ENCODE measurements around the gene ZNF750. TPM values are rescaled to one million over a fixed set of nuclear protein-coding genes. Genes with fewer than 3 reads are reported as not detected.

Gene ZNF750
- total RNA-seq, 2 donors from 2014 or later, result not detected

DNA sequence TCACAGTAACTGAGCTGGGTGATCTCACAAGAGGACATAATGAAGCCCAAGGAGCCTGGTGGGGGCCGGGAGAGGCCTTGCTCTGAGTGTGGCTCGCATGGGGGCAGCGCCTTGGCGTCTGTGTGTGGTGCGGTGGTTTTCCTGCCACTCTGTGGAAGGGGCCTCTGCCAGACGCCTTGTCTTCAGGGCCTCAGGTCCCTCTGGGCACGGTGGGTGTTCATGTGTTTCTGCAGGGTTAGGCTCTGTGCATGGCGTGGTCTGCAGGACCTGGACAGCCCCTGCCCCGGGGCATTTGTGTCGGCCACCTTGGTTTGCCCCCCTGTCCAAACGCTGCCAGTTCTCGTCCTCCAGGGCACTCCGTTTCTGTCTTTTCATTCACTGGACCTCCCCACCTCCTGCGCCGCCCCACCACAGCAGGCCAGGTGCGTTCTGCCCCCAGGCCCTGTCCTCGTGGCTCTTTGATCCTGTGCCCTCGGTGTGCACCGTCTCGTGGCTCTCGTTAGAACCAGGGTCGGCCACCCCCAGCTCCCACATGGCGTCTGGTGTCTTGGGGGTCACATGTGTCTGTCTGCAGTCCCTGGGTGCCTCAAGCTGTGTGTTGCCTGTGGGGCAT, 43.7 kb upstream of the ZNF750 start:
- TF ChIP-seq, protein P1, sequence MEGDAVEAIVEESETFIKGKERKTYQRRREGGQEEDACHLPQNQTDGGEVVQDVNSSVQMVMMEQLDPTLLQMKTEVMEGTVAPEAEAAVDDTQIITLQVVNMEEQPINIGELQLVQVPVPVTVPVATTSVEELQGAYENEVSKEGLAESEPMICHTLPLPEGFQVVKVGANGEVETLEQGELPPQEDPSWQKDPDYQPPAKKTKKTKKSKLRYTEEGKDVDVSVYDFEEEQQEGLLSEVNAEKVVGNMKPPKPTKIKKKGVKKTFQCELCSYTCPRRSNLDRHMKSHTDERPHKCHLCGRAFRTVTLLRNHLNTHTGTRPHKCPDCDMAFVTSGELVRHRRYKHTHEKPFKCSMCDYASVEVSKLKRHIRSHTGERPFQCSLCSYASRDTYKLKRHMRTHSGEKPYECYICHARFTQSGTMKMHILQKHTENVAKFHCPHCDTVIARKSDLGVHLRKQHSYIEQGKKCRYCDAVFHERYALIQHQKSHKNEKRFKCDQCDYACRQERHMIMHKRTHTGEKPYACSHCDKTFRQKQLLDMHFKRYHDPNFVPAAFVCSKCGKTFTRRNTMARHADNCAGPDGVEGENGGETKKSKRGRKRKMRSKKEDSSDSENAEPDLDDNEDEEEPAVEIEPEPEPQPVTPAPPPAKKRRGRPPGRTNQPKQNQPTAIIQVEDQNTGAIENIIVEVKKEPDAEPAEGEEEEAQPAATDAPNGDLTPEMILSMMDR (IDR thresholded peaks at IDR 0.05), result no peak
- H3K4me1 ChIP-seq, result peaks cover 0 to 41% of the 10 kb centered on the region in 2 donors
- DNase-seq (ENCODE audit: low spot score), result no peak
- H3K27ac ChIP-seq, result no peak overlapping the region
- H3K4me3 ChIP-seq, result no peak overlapping the region
- H3K9me3 ChIP-seq, result no peaks in the 10 kb centered on the region
- H3K27me3 ChIP-seq, result no peaks in the 10 kb centered on the region
- no peaks in the 10 kb centered on the region for H3K36me3 ChIP-seq

DNA sequence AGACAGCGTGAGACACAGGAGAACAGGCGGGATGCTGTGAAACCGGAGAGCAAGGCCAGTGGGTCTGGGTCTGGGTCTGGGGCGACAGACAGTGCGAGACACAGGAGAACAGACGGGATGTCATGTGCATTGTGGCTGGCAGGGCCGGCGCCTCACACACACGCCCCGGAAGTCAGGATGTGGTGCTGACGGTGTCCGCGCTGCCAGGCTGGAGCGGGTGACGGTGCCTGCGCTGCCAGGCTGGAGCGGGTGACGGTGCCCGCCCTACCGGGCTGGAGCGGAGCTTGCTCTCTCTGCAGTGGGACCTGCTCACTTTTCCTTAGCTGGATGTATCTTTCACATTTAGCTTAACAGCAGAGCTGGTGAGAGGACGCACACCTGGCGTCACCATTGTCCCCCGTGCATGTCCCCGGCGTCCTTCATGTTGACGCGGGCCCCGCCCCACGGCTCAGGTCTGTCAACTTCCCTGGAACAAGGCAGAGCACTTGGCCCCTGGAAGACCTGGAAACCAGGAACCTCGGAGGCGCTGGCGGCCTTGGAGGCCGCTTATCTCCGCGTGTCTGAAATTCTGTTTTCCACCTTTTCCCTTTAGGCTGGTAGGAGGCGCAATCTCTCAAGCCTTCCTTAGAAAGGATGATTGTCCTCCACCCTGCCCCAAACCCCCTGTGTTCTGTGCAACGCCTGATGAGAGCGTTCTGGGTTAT, 43.0 kb upstream of the ZNF750 start:
- Histone ChIP-seq H3K36me3 (no peaks in the 10 kb centered on the region), H3K4me1 (peaks cover 0 to 39% of the 10 kb centered on the region in 2 donors), H3K4me3 (no peak overlapping the region), H3K27ac (no peak overlapping the region), H3K27me3 (no peaks in the 10 kb centered on the region), H3K9me3 (no peaks in the 10 kb centered on the region)
- no peak for DNase-seq (ENCODE audit: low spot score)
- TF ChIP-seq, protein P1 (IDR thresholded peaks at IDR 0.05), result no peak

DNA sequence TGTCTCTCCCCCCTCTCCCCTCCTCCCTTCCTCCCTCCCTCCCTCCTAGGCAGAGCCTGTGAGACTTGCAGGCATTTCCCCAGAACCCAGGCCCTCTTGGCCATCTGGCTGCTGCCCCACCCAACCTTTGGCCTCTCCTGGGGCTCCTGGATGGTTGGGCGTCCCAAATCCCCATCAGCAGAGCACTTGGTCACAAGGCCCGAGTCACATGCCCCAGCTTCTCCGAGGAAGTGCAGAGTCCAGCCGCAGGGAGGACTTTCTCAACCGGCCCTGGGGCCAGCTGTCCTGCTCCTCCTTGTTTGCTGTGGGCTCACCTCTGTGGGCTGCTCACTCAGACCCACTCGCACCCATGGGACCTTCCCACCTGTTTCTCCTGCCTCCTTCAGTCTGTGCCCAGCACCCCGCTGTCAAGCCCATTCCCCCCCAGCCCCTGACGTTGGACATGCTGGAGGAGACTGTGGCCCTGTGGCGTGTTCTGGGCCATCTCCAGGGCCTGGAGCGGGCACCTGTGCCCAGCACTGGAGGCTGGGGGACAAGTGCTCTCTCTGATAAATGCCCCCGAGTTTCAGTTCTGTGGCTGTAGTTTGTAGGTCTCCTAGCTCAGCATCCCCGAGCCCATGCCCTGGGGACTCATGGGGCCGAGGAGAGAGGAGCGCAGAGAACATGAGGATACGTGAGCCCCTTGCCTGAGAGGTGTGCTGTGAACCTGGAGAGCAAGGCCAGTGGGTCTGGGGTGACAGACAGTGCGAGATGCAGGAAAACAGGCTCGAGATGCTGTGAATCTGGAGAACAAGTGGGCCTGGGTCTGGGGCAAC, 42.3 kb upstream of the ZNF750 start:
- TF ChIP-seq, protein P1 (IDR thresholded peaks at IDR 0.05), result no peak
- no peaks in the 10 kb centered on the region for H3K36me3 ChIP-seq
- no peaks in the 10 kb centered on the region for H3K27me3 ChIP-seq
- H3K4me3 ChIP-seq, result no peak overlapping the region
- DNase-seq (ENCODE audit: low spot score), result peak; percentile 75
- peaks cover 0 to 42% of the 10 kb centered on the region in 2 donors for H3K4me1 ChIP-seq
- no peaks in the 10 kb centered on the region for H3K9me3 ChIP-seq
- H3K27ac ChIP-seq, result peak overlapping the region; percentile 26 to 42

DNA sequence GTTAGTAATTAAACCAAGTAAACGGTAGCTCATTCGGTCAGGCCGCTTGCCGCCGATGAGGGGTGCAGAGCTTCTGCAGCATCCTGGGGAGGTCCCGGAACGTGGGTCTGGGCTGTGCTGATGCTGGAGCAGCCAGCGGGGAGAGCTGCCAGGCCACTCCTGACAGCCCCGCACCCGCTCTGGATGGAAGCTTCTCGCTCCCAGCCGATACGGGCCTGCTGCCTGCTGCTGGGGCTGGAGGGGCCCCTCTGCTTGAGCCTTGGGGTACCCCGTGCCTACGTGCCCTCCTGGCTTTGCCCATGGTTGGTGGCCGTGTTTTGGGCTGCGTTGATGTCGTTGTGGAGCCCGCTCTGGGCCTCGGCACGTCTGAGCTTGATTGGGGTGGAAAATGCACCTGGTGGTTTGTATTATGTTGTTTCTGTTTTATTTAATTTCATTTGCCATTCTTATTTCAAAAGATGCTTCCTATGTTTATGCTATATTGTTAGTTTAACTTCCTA, 41.6 kb upstream of the ZNF750 start:
- DNase-seq (ENCODE audit: low spot score), result no peak
- Histone ChIP-seq H3K36me3 (no peaks in the 10 kb centered on the region), H3K27ac (peak overlapping the region; percentile 26 to 42), H3K4me3 (no peak overlapping the region), H3K9me3 (no peaks in the 10 kb centered on the region), H3K4me1 (peaks cover 0 to 50% of the 10 kb centered on the region in 2 donors), H3K27me3 (no peaks in the 10 kb centered on the region)
- TF ChIP-seq, protein P1 (IDR thresholded peaks at IDR 0.05), result no peak

DNA sequence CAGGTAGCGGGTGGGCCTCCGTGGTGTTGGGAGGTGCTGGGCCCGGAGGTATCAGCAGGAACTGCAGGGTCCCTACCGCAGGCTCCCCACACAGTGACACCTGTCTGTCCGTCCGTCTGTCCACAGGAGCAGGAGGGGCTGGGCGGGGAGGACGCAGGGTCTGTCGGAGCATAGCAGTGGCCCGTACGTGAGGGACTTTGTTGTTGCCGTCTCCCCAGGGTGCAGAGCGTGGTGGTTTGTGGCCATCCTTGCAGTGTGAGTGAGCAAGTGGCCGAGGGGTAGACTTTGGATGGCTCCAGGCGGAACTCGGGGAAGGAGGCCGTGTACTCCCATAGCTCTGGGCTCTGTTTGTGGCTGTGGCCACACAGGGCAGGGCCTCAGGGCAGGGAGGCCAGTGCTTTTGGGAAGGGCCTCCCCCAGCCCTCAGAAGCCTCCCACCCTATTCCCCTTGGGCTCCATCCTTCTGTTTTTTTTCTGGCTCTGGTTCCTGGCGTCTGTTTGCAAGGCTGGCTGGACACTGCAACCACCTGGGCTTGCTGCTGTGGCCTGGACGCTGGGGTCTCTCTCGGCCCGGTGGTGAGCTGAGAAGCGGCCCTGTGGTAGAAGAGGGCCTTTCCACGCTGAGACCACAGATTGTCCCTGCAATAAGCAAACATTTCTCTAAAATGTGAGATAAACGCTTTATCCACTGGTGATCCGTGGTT, 41.0 kb upstream of the ZNF750 start:
- Histone ChIP-seq H3K36me3 (no peaks in the 10 kb centered on the region), H3K27ac (peak overlapping the region in 1 of 2 donors; percentile 42), H3K27me3 (no peaks in the 10 kb centered on the region), H3K9me3 (no peaks in the 10 kb centered on the region), H3K4me1 (peaks cover 0 to 50% of the 10 kb centered on the region in 2 donors), H3K4me3 (no peak overlapping the region)
- TF ChIP-seq, protein P1 (IDR thresholded peaks at IDR 0.05), result no peak
- no peak for DNase-seq (ENCODE audit: low spot score)
